Stimulated activated CD4-positive, alpha-beta T cell treated with anti-CD3 and anti-CD28 coated beads, Interleukin-4, amount 100 ng/mL, for 24 hours (primary cell): ENCODE data around the gene GGTLC2.
"Not testable (repeated sequence)": the region's sequence is repeated elsewhere in the genome, so short reads cannot be mapped to it uniquely, and the experiment has no call there.

Experiments
- DNase-seq: peaks from one replicate; pipeline ENCODE4 v3.0.0-alpha.2; 2020

GGTLC2 gene

GRCh38 chr22:22644314-22644713 lies at the start of gene GGTLC2:
Gene GGTLC2 (plus strand): TSS chr22:22644614. CDS start chr22:22646346, 1,732 bp downstream.
- not testable (repeated sequence) for DNase-seq

GRCh38 chr22:22595001-22595835 lies 49.2 kb upstream of the GGTLC2 start:
- no peak for DNase-seq

GRCh38 chr22:22598144-22598543 lies 46.3 kb upstream of the GGTLC2 start:
- no peak for DNase-seq

GRCh38 chr22:22599248-22599647 lies 45.2 kb upstream of the GGTLC2 start:
- DNase-seq, result no peak

- DNase-seq, result no peak
Measured at GRCh38 chr22:22600531-22601261, 43.7 kb upstream of the GGTLC2 start.

- no peak for DNase-seq
Measured at GRCh38 chr22:22603470-22603947, 40.9 kb upstream of the GGTLC2 start.

- DNase-seq, result no peak
Measured at GRCh38 chr22:22604326-22605073, 39.9 kb upstream of the GGTLC2 start.

- DNase-seq, result no peak
Measured at GRCh38 chr22:22605074-22605404, 39.4 kb upstream of the GGTLC2 start.

- DNase-seq, result not testable (repeated sequence)
Measured at GRCh38 chr22:22608022-22608421, 36.4 kb upstream of the GGTLC2 start.

- DNase-seq, result no peak
Measured at GRCh38 chr22:22609291-22609690, 35.1 kb upstream of the GGTLC2 start.

GRCh38 chr22:22612516-22612915 lies 31.9 kb upstream of the GGTLC2 start:
- no peak for DNase-seq

GRCh38 chr22:22614065-22614464 lies 30.3 kb upstream of the GGTLC2 start:
- no peak for DNase-seq

GRCh38 chr22:22616636-22617035 lies 27.8 kb upstream of the GGTLC2 start:
- peak; percentile 15 for DNase-seq

GRCh38 chr22:22618448-22618847 lies 26.0 kb upstream of the GGTLC2 start:
- DNase-seq, result no peak

GRCh38 chr22:22618923-22619322 lies 25.5 kb upstream of the GGTLC2 start:
- DNase-seq, result no peak

- no peak for DNase-seq
Measured at GRCh38 chr22:22619765-22620414, 24.5 kb upstream of the GGTLC2 start.

- not testable (repeated sequence) for DNase-seq
Measured at GRCh38 chr22:22628546-22629495, 15.6 kb upstream of the GGTLC2 start.

GRCh38 chr22:22631223-22631652 lies 13.2 kb upstream of the GGTLC2 start:
- not testable (repeated sequence) for DNase-seq

GRCh38 chr22:22632226-22632625 lies 12.2 kb upstream of the GGTLC2 start:
- not testable (repeated sequence) for DNase-seq

- not testable (repeated sequence) for DNase-seq
Measured at GRCh38 chr22:22633533-22633932, 10.9 kb upstream of the GGTLC2 start.

GRCh38 chr22:22636260-22636659 lies 8.2 kb upstream of the GGTLC2 start:
- DNase-seq, result not testable (repeated sequence)
